ENCODE data around the gene SLC25A25.

The SLC25A25 gene

DNA sequence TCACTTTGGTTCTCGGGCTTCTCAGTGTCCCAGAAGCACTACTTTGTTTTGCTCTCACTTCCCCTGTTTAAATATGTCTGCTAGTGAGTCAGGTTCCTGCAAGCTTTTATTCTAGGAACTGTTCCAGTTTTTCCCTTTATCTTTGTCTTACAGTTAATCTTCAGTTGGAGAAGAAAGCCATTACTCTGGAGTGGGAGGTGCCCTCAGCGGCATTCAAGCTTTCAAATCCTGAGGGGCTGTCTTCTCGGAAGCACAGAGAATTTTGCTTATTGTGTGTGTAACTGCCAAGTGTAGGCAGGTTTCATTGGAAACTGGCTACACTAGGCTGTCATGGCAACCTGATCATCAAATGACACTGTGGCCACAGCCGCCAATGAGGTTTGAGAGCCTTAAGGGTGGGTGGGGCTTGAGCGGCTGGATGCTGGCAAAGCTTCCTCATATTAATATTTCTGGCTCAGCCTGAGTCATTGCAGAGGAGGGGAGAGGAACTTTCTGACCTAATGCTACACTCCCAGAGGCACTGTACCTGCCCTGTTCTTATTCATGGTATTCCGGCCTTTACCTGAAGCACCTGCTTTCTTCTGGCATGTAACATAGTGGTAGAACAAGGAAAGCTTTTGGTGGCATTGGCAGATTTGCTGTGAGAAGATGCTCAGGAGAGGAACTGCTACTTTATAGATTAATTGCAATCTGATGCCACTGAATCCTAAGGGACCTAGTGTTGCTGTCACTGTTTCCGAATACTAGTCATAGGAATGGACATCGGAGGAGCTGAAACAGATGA lies 26.3 kb downstream of the SLC25A25 start:
- Mint-ChIP-seq H3K27ac (peak overlapping the region; percentile 93), H3K4me3 (peak overlapping the region; percentile 68), H3K9me3 (no peaks in the 10 kb centered on the region)

GRCh38 chr9:128094950-128095544 lies 27.0 kb downstream of the SLC25A25 start:
- Mint-ChIP-seq H3K27me3 (no peaks in the 10 kb centered on the region), H3K4me1 (ENCODE audit: low read depth) (peaks cover 88% of the 10 kb centered on the region), H3K36me3 (ENCODE audit: low read depth) (peaks cover 22% of the 10 kb centered on the region), H3K4me3 (peak overlapping the region; percentile 21), H3K27ac (peak overlapping the region; percentile 93), H3K9me3 (no peaks in the 10 kb centered on the region)

More for the DNA sequence above, 26.3 kb downstream of the SLC25A25 start:
- no peaks in the 10 kb centered on the region for H3K27me3 Mint-ChIP-seq
- H3K4me1 Mint-ChIP-seq (ENCODE audit: low read depth) = peaks cover 88% of the 10 kb centered on the region
- H3K36me3 Mint-ChIP-seq (ENCODE audit: low read depth) = peaks cover 28% of the 10 kb centered on the region

DNA sequence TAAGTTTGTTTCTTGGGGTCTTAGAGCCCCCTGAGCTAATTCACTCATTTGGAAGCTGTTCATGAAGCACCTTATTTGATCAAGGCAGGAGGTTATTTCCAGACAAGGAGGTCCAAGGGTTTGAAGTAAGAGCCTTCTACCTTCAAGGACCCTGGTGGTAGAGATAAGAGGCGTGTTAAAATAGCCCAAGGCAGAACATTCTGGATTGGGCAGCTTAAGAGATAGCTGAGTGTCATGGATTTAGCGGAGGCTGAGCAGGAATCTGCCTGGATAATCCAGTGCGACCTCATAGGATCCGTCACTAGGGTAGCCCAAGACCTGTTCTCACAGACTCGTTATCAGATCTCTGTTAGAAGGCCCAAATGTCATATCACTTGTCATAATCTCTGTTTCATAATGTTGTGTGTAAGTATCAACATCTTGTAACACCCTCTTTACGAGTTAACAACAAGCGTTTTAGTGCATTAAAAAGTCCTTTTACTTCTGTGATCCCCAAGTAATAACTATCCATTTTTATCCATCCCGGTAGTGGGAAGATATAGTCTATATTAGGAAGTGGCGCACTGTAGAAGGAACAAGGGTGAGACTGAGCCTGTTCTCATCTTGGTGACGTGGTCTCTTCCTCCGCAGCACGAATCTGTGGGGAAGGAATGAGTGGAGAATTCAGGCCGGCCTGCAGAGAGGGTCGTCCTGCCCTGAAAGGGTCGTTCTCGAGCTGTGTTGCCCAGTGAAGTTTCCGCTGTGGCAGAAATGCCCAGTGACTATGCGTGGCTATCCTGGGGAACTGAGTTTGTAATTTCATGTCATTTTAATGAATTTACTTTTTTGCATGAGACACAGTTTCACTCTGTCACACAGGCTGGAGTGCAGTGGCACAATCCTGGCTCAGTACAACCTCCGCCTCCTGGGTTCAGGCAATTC lies 28.8 kb downstream of the SLC25A25 start:
- Mint-ChIP-seq H3K36me3 (ENCODE audit: low read depth) (peaks cover 28% of the 10 kb centered on the region), H3K4me1 (ENCODE audit: low read depth) (peaks cover 81% of the 10 kb centered on the region), H3K27me3 (no peaks in the 10 kb centered on the region), H3K27ac (peak overlapping the region; percentile 65), H3K9me3 (no peaks in the 10 kb centered on the region), H3K4me3 (no peak overlapping the region)

GRCh38 chr9:128097543-128098296 lies 29.7 kb downstream of the SLC25A25 start:
- H3K36me3 Mint-ChIP-seq (ENCODE audit: low read depth) = peaks cover 36% of the 10 kb centered on the region
- peaks cover 81% of the 10 kb centered on the region for H3K4me1 Mint-ChIP-seq (ENCODE audit: low read depth)
- H3K27me3 Mint-ChIP-seq = no peaks in the 10 kb centered on the region
- H3K27ac Mint-ChIP-seq = peak overlapping the region; percentile 67
- H3K4me3 Mint-ChIP-seq = no peak overlapping the region
- H3K9me3 Mint-ChIP-seq = no peaks in the 10 kb centered on the region

- Mint-ChIP-seq H3K27me3 (no peaks in the 10 kb centered on the region), H3K27ac (peak overlapping the region; percentile 67), H3K9me3 (no peaks in the 10 kb centered on the region), H3K4me1 (ENCODE audit: low read depth) (peaks cover 81% of the 10 kb centered on the region), H3K4me3 (peak overlapping the region; percentile 32), H3K36me3 (ENCODE audit: low read depth) (peaks cover 38% of the 10 kb centered on the region)
Measured at GRCh38 chr9:128098297-128099230, 30.5 kb downstream of the SLC25A25 start.

DNA sequence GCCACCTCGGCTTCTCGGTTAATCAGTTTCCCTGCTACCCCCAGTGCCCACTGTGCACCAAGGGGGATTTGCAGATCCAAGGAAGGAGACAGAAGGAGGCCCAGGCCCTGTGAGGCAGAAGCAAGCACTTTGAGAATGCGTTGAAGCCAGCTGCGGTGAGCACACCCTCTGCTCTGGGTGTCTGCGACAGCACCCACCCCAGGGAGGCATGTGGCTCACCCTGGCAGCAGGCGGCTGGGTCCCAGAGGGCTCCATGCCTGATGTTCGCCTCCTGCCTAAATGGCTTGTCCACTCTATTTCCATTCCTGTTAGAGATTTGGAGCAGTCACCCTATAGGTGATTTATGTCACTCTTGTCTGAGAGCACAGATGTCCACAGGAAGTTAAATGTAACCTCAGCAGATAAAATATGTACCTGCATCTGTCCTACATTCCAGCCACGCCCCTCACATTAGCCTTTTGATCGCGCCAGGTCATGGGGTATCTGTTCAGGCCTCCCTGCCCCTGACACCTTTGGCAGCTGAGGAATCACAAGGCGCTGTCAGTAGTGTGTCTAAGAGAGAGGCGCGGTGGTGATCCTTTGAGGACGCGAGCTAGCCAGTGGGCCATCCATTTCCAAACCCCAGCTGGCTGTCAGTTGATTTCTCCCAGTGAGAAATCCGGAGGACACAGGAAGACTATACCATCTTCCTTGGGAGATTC lies 31.3 kb downstream of the SLC25A25 start:
- no peaks in the 10 kb centered on the region for H3K27me3 Mint-ChIP-seq
- peak overlapping the region; percentile 21 for H3K27ac Mint-ChIP-seq
- H3K9me3 Mint-ChIP-seq = no peaks in the 10 kb centered on the region
- H3K4me3 Mint-ChIP-seq = peak overlapping the region; percentile 32
- H3K36me3 Mint-ChIP-seq (ENCODE audit: low read depth) = peaks cover 44% of the 10 kb centered on the region
- peaks cover 79% of the 10 kb centered on the region for H3K4me1 Mint-ChIP-seq (ENCODE audit: low read depth)

DNA sequence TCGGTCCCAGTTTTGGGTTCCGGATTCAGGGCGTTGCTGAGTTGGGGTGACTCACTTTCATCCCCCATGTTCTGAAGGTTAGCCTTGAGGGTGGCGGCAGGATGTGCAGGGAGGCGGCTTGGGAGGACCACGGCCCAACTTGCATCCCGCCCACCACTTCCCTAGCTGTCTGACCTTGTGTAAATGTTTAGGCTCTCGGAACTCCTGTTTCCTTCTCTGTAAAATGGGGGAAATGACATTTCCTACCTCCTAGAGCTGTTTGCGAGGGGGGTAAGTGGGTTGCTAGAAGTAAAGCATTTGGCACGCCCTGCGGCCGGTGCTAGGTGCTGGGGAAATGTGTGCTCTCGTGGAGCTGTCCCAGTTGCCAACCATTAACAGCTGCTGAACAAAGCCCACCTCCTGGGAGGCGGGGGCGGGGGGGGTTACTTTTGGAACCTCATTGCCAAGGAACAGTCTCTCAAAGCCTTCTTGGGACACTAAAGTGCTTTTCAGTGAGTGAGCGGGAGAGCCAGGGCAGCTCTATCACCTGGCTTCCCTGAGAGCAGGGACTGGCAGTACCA lies 32.0 kb downstream of the SLC25A25 start:
- no peaks in the 10 kb centered on the region for H3K9me3 Mint-ChIP-seq
- peak overlapping the region; percentile 21 for H3K27ac Mint-ChIP-seq
- H3K4me3 Mint-ChIP-seq = no peak overlapping the region
- H3K36me3 Mint-ChIP-seq (ENCODE audit: low read depth) = peaks cover 42% of the 10 kb centered on the region
- no peaks in the 10 kb centered on the region for H3K27me3 Mint-ChIP-seq
- H3K4me1 Mint-ChIP-seq (ENCODE audit: low read depth) = peaks cover 73% of the 10 kb centered on the region

DNA sequence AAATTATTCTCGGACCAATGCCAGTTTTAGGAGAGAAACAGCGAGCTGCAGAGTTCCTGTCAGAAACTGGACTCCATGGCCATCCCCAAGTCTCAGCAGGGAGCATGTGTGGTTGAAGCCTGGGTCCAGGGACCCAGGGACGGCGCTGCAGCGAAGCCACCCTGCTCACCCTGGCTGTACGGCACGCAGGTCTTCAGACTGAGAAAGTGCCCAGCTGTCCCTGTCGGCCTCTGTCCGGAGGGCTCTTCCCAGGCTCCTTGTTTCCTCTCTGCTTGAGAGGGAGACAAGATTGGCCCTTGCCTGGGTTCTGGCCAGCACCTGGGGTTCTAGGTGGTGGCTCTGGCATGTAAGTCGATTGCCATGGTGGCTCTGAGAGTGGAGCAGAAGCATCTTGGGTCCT lies 32.5 kb downstream of the SLC25A25 start:
- Mint-ChIP-seq H3K27me3 (no peaks in the 10 kb centered on the region), H3K4me1 (ENCODE audit: low read depth) (peaks cover 67% of the 10 kb centered on the region), H3K9me3 (no peaks in the 10 kb centered on the region), H3K27ac (no peak overlapping the region), H3K36me3 (ENCODE audit: low read depth) (peaks cover 42% of the 10 kb centered on the region), H3K4me3 (no peak overlapping the region)

DNA sequence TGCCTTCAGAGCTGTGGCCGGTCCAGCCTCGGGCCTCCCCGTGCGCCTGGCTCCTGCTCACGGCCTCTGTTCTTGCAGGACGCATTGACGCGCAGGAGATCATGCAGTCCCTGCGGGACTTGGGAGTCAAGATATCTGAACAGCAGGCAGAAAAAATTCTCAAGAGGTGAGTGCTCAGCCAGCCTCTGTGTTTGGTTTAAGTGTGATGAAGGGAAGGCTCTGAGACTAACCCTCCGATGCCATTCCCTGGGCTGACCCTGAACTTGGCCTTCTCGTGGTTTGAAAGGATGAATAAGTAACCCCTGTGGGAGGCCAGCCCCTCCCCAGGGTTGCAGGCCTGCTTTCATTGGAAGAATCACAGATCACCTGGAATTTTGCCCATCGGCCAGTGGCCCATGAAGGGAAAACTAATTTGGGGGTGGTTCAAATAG lies 33.2 kb downstream of the SLC25A25 start:
- no peaks in the 10 kb centered on the region for H3K27me3 Mint-ChIP-seq
- H3K36me3 Mint-ChIP-seq (ENCODE audit: low read depth) = peaks cover 42% of the 10 kb centered on the region
- H3K4me1 Mint-ChIP-seq (ENCODE audit: low read depth) = peaks cover 66% of the 10 kb centered on the region
- no peak overlapping the region for H3K27ac Mint-ChIP-seq
- no peak overlapping the region for H3K4me3 Mint-ChIP-seq
- H3K9me3 Mint-ChIP-seq = no peaks in the 10 kb centered on the region

GRCh38 chr9:128101690-128102089 lies 33.7 kb downstream of the SLC25A25 start:
- Mint-ChIP-seq H3K27ac (no peak overlapping the region), H3K36me3 (ENCODE audit: low read depth) (peaks cover 42% of the 10 kb centered on the region)

DNA sequence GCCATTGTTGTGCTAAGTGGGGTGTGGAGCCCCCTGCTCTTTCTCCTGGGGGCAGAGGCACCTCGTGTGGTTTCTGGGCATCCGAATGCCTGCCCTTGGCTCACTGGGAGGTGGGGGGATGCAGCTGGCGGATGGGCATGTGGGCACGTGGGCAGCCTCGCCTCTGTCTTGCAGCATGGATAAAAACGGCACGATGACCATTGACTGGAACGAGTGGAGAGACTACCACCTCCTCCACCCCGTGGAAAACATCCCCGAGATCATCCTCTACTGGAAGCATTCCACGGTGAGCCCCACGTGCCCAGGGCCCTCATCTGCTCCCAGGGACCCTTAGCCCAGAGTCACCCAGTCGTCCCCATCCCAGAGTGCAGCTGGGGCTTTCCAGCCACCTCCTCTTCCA lies 34.2 kb downstream of the SLC25A25 start:
- Mint-ChIP-seq H3K27me3 (no peaks in the 10 kb centered on the region), H3K9me3 (no peaks in the 10 kb centered on the region), H3K4me1 (ENCODE audit: low read depth) (peaks cover 58% of the 10 kb centered on the region), H3K27ac (peak overlapping the region; percentile 45), H3K36me3 (ENCODE audit: low read depth) (peaks cover 42% of the 10 kb centered on the region), H3K4me3 (no peak overlapping the region)

More at GRCh38 chr9:128101690-128102089, 33.7 kb downstream of the SLC25A25 start:
- no peaks in the 10 kb centered on the region for H3K9me3 Mint-ChIP-seq
- no peak overlapping the region for H3K4me3 Mint-ChIP-seq
- no peaks in the 10 kb centered on the region for H3K27me3 Mint-ChIP-seq
- H3K4me1 Mint-ChIP-seq (ENCODE audit: low read depth) = peaks cover 63% of the 10 kb centered on the region

GRCh38 chr9:128102861-128103588 lies 35.0 kb downstream of the SLC25A25 start:
- peaks cover 47% of the 10 kb centered on the region for H3K36me3 Mint-ChIP-seq (ENCODE audit: low read depth)

More at GRCh38 chr9:128102861-128103588, 35.0 kb downstream of the SLC25A25 start:
- Mint-ChIP-seq H3K27me3 (no peaks in the 10 kb centered on the region), H3K9me3 (no peaks in the 10 kb centered on the region), H3K27ac (peak overlapping the region; percentile 45), H3K4me1 (ENCODE audit: low read depth) (peaks cover 50% of the 10 kb centered on the region), H3K4me3 (no peak overlapping the region)

All from stimulated activated naive CD8-positive, alpha-beta T cell treated with anti-CD3 and anti-CD28 coated beads, Interleukin-15, Interleukin-2, amounts not matched to agents 100 ng/mL and 50 ng/mL, for 24 hours (primary cell).